SK-N-MC (cell line): ENCODE data around the gene P2RY6.

Source experiments
- EZH2 ChIP-seq: fragments of 200-600 bp; sonication (generic); IDR thresholded peaks from one replicate; pipeline ENCODE4 v1.6.1; 2017; ENCODE audit warnings: antibody characterized with exemption
- FOXP2 ChIP-seq: optimal IDR thresholded peaks from 2 replicates; pipeline ENCODE3; 2011; ENCODE audit warnings: mild to moderate bottlenecking, moderate library complexity; ENCODE audit not compliant: insufficient read depth; ENCODE audit errors: extremely low read length, control extremely low read depth
- POLR2AphosphoS5 ChIP-seq: IDR thresholded peaks from 2 replicates; pipeline ENCODE4 v1.6.1; 2012; ENCODE audit warnings: mild to moderate bottlenecking, low read depth, low read length, borderline replicate concordance

GRCh38 chr11:73280626-73281025 is 8.5 kb downstream of the P2RY6 start:
- TF ChIP-seq FOXP2 (no peak), POLR2AphosphoS5 (no peak), EZH2 (no peak)
